Measurements from ENCODE around the gene PLPPR3.

DNA sequence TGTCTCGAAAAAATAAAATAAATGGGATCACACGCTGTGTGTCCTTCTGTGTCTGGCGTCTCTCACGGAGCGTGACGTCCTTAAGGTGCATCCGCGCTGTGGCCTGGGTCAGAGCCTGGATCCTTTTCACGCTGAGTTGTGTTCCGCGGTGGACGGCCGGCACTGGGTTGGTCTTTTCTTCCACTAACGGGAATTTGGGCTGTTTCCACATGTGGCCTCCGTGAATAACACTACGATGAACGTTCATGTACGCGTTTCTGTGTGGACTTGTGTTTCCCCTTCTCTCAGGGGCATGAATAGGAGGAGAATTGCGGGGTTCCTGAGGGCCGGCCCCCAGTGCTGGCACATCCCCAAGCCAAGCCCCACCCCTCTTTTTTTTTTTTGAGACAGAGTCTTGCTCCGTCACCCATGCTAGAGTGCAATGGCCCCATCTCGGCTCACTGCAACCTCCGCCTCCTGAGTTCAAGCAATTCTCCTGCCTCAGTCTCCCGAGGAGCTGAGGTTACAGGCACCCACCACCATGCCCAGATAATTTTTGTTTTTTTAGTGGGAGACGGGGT, 30.7 kb downstream of the PLPPR3 start:
- TF ChIP-seq BHLHE40 (IDR thresholded peaks at IDR 0.05; ENCODE audit: borderline replicate concordance) (no peak), FOXK2 (IDR thresholded peaks at IDR 0.05) (no peak), FOXA1 (IDR thresholded peaks at IDR 0.05) (no peak), SP1 (IDR thresholded peaks at IDR 0.05) (no peak)
- TF ChIP-seq, protein P1, sequence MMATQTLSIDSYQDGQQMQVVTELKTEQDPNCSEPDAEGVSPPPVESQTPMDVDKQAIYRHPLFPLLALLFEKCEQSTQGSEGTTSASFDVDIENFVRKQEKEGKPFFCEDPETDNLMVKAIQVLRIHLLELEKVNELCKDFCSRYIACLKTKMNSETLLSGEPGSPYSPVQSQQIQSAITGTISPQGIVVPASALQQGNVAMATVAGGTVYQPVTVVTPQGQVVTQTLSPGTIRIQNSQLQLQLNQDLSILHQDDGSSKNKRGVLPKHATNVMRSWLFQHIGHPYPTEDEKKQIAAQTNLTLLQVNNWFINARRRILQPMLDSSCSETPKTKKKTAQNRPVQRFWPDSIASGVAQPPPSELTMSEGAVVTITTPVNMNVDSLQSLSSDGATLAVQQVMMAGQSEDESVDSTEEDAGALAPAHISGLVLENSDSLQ (IDR thresholded peaks at IDR 0.05) = no peak
